A172 (cell line): ENCODE data around the gene RPL29. TPM values are rescaled to one million over a fixed set of nuclear protein-coding genes. Genes with fewer than 3 reads are reported as not detected.

Source experiments
- DNase-seq: peaks from one replicate; pipeline ENCODE4 v3.0.0-alpha.2; 2015; ENCODE audit warnings: low spot score
- total RNA-seq: library from RNA; depleted of rRNA; stranded (reverse); fragments of >200 nt; shearing (Covaris generic); gene quantifications from 2 replicates; pipeline ENCODE4 v1.2.3, GENCODE V29; 2014

RPL29 gene
- total RNA-seq, 1 experiment from 2014 or later = 704 TPM

DNA sequence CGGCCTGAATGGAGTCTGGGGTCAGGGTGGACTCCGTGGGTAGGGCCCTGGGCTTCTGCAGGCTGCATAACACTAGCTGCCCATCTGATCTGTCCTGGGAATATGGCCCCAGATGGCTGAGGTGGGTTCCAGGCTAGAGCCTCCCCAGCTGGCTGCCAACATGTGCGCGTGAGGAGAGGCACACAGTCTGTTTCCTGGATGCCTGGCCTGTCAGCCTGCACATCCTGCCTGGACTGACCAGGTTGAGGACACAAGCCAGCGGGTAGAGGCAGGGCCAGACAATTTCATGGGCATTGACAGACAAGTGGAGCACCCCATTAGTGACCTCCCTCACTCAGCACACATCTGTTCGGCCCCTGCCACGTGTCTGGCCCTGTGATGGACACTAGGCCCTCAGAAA is 29.8 kb upstream of the RPL29 start:
- no peak for DNase-seq

- DNase-seq = no peak
These were observed 29.2 kb upstream of the RPL29 start for GRCh38 chr3:52024765-52025452.

- DNase-seq = no peak
These were observed 28.4 kb upstream of the RPL29 start for GRCh38 chr3:52023860-52024764.

DNA sequence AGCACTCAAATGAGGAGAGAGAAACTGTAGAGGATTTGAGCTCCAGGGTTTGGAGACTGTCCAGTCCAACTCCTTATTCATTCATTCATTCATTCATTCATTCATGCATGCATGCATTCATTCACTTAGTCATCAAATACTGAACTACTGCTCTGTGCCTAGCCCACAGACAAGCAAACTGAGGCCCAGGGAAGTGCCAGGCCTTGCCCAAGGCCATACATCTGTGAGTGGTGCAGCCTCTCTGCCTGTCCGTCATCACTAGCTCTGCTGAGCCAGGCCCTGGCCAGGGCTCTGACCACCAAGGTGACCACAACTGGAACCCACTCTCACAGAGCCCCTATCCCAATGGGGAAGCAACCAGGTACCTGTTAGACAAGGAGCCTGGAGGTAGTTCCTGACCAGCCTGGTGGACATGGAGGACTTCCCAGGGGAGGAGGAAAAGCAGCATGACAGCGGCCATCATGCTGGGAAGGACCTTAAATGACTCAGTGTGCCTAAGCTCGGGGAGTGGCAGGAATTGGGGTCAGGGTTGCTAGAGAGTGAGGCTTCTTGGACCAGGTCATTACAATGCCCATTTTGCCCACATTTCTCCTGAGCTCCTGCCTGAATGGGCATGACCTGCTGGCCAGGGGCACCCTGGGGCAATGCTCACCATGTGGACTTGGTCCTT is 27.5 kb upstream of the RPL29 start:
- no peak for DNase-seq

GRCh38 chr3:52022323-52023100 is 26.8 kb upstream of the RPL29 start:
- DNase-seq = peak; percentile 31

GRCh38 chr3:52021489-52022268 is 26.0 kb upstream of the RPL29 start:
- no peak for DNase-seq

- no peak for DNase-seq
These were observed 25.1 kb upstream of the RPL29 start for GRCh38 chr3:52020796-52021195.

DNA sequence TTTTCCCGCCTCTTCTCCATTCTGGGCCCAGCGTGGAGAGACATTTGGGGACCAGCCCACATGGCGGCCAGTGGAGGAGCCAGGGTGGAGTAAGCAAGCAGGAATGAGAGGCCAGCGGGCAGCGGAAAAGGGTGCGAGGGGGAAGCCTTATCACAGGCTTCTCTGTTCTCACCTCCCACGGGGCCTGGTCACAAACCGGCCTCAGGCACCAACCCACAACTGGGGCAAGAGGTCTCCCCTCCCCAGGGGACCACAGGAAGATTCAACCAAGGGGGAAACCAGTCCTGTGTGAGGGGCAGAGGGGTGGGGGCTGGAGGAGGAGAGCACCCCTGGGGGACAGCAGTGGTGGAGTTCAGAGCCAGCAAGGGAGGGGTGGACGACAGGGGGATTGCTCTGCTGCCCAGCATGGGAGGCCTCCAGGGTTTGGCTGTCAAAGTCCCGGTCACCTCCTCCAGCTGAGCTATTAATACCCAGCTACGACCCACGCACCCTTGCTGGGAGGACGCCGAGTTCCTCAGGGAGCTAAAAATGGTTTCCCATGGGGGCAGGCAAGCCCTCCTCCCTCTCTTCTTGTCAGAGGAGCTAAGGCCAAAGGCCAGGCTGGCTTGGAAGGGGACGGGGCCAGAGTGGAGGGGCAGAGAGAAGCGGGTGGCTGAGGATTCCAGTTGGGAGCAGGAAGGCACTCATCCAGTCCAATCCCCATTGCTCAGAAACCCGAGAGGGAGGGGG is 23.8 kb upstream of the RPL29 start:
- no peak for DNase-seq

DNA sequence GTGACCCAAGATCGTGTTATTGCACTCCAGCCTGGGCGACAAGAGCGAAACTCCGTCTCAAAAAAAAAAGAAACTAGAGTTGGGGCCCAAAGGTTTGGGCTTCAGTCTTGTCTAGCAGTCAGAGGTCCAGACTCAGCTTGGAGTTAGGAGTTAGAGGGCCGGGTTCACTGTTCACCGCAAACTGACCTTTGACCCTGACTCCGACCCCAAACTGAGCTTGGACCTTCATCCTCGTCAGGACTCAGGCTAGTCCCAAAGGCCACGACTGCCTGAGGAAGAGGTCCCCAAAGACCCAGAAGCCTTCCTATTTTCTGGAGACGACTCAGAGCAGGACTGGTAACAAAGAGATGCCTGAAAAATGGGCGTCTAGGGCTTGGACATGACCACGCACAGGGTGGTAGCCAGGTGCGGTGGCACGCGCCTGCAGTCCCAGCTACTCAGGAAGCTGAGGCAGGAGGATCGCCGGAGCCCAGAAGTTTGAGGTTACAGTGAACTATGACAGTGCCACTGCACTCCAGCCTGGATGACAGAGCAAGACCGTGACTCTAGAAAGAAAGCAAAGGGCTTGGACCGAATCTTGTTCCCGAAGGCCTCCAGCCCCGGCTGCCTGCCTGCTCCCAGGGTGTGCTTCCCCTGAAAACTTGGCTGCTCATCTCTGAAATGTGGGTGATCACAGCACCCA is 22.8 kb upstream of the RPL29 start:
- no peak for DNase-seq

DNA sequence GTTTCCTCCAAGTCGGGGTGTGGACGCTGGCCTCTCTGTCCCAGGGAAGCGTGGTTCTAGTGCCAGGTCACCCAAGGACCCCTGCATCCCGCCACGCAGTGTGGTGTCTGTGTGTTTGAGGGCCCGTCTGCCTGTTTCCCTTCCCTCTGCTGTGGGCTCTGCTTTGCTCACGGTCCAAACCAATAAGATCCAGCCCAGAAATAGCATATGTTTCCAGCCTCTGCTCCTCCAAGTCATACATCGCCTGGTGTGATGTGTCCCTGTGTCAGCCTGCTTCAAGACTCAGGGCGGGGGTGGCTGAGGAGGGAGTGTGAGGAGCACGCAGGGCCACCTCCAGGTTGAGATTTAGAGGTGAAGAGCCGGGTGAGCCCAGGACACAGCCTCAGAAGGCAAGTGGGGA is 21.9 kb upstream of the RPL29 start:
- no peak for DNase-seq

- DNase-seq = no peak
These were observed 19.9 kb upstream of the RPL29 start for GRCh38 chr3:52015438-52016228.

GRCh38 chr3:52014613-52015012 is 18.9 kb upstream of the RPL29 start:
- no peak for DNase-seq

DNA sequence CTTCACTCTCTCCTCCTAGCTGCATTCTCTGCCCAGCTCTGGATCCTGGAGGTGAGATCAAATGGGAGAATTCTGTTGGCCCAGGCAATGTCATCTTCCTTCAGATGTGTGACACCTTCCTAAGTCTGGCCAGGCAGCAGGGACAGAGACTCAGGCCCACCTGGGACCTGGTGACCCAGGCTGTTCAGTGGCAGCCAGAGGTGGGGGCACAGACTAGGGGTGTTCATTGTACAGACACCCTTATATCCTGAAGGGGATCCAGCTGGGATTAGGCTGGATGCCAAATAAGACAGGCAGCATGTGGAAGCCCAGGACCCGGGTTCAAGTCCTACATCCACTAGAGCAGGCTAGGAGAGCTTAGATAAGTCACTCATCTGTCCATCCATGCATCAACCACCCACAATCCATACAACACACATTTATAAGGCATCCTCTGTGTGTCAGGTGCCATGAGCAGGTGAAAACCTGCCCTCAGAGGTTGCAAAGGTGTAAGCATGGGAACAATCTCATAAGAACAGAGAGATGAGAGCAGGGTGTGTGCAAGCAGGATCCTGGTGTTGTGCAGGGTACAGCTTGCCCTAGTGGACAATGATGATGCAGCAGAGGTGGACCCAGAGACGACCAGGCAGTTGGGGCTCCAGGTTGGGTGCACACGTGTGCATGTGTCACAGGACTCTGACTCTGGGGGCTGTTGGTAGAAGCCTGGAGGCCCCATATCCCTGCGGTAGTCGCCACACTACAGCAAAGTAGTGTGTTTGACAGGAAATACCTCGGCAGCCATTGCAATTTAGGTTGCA is 18.3 kb upstream of the RPL29 start:
- DNase-seq = no peak

DNA sequence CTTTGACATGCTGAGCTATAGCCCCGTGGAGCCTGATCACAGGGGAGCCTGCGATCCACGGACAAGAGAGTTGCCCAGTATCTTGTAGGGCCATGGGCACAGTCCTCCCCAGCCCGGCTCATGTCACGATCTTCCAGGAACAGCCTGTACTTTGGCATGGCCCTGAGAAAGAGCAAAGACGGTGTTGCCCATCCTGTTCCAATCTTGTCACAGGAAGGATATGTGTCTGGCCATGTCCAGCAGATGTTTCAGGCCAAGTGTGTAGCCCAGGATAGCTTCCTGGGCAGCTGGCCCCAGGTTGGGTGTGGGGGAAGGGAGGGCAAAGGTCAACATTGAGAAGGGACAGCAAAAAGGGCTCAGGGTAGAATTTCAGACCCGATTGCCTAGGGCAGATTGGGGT is 17.0 kb upstream of the RPL29 start:
- no peak for DNase-seq

- no peak for DNase-seq
These were observed 14.7 kb upstream of the RPL29 start for GRCh38 chr3:52010431-52010830.

DNA sequence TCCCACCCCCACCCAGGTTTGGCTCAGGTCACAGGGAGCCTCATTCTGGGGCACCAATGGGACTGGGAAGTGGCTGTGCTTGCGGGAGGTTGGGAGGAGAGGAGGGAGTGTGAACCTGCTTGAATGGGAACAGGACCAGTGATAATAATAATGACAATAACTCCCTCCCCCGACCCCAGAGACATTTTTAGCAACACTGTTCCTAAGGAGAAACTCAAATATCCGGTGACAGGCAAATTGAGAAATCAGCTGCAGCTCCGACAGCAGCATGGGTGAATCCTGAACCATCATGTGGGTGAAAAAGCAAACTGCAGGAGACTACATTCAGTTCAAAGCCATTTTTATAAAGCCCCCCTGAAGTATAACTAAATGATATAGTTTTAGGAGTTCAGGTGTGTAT is 11.6 kb upstream of the RPL29 start:
- no peak for DNase-seq

GRCh38 chr3:52006820-52007133 is 11.1 kb upstream of the RPL29 start:
- DNase-seq = no peak
